ENCODE measurements around the gene RAP1GAP. TPM values are rescaled to one million over a fixed set of nuclear protein-coding genes. Genes with fewer than 3 reads are reported as not detected.
"Not testable (repeated sequence)": the region's sequence is repeated elsewhere in the genome, so short reads cannot be mapped to it uniquely, and the experiment has no call there.

RAP1GAP gene
- total RNA-seq, 2 experiments from 2014 or later: not detected

DNA sequence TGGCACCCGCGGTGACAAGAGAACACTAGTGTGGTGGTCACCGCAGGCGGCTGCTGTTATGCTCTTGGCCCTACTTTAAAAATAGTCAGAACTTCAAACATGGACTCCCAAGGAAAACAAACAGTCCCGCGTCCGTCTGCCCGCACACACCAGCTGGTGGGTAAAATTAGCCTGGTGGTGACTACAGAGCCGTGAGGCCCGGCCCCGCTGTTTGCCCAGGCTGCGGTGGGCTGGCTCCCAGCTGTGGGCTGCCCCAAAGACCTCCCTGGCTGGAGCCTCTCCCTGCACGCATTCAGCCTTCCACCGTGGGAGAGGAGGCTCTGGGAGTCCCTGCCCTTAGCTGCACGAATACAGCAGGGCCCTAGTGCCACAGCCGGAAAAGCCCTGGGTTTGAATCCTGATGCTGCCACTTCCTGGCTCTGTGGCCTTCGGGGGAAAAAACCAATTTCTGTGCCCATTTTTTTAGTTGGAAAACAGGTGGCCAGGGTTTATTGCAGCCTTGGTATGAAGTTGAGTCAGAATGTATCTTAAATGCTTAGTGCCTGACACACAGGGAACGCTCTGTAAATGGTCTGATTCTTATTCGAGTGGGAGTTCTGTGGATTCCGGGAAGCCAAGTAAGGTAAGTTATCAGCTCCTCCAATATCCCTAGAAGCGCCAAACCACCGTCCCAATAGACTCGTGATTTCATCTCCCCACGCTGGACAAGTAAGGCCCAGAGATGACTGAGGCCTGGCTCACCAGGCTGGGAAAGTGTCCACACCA, 101.7 kb downstream of the RAP1GAP start:
- H3K9me3 ChIP-seq (ENCODE audit: low read length): no peaks in the 10 kb centered on the region
- H3K4me2 ChIP-seq (ENCODE audit: low read length): no peak overlapping the region
- H3K79me2 ChIP-seq (ENCODE audit: insufficient read depth, low read depth, low read length): no peaks in the 10 kb centered on the region
- intact Hi-C loops (cut with micrococcal nuclease; ENCODE audit: unreplicated experiment): no loop called here
- BruUV-seq (replicated peaks): no TSS peak
- POLR2A ChIA-PET: no interaction called here
- CTCF ChIA-PET (ENCODE audit: unreplicated experiment): no interaction called here
- H3K36me3 ChIP-seq (ENCODE audit: insufficient read depth, low read length): no peaks in the 10 kb centered on the region
- no peak for TF ChIP-seq EZH2phosphoT487 (IDR thresholded peaks at IDR 0.05; ENCODE audit: borderline replicate concordance, low read depth, low read length)
- TF ChIP-seq, protein P1, sequence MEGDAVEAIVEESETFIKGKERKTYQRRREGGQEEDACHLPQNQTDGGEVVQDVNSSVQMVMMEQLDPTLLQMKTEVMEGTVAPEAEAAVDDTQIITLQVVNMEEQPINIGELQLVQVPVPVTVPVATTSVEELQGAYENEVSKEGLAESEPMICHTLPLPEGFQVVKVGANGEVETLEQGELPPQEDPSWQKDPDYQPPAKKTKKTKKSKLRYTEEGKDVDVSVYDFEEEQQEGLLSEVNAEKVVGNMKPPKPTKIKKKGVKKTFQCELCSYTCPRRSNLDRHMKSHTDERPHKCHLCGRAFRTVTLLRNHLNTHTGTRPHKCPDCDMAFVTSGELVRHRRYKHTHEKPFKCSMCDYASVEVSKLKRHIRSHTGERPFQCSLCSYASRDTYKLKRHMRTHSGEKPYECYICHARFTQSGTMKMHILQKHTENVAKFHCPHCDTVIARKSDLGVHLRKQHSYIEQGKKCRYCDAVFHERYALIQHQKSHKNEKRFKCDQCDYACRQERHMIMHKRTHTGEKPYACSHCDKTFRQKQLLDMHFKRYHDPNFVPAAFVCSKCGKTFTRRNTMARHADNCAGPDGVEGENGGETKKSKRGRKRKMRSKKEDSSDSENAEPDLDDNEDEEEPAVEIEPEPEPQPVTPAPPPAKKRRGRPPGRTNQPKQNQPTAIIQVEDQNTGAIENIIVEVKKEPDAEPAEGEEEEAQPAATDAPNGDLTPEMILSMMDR (conservative IDR thresholded peaks at IDR 0.05; ENCODE audit: low read length): no peak
- no peak for DNase-seq (ENCODE audit: low spot score)
- H3K27ac ChIP-seq (ENCODE audit: low read depth, low read length, poor library complexity, severe bottlenecking): no peak overlapping the region
- no peak overlapping the region for H2AFZ ChIP-seq (ENCODE audit: low read length)
- H3K4me1 ChIP-seq (ENCODE audit: insufficient read depth, low read length, poor library complexity, severe bottlenecking): no peaks in the 10 kb centered on the region
- no peak overlapping the region for H3K4me3 ChIP-seq (ENCODE audit: low read depth, low read length, poor library complexity, severe bottlenecking)
- no peaks in the 10 kb centered on the region for H4K20me1 ChIP-seq (ENCODE audit: insufficient read depth, low read length)
- no peaks in the 10 kb centered on the region for H3K9me2 ChIP-seq (ENCODE audit: insufficient read depth, low read length)

DNA sequence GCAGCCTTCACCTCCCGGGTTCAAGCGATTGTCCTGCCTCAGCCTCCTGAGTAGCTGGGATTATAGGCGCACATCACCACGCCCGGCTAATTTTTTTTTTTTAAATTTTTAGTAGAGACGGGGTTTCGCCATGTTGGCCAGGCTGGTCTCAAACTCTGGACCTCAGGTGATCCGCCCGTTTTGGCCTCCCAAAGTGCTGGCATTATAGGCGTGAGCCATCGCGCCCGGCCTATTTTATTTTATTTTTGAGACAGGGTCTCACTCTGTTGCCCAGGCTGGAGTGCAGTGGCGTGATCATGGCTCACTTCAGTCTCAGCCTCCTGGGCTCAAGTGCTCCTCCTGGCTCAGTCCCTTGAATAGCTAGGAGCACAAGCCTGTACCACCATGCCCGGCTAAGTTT, 102.8 kb downstream of the RAP1GAP start:
- H3K4me2 ChIP-seq (ENCODE audit: low read length); H3K9me3 ChIP-seq (ENCODE audit: low read length); H3K9me2 ChIP-seq (ENCODE audit: insufficient read depth, low read length); DNase-seq (ENCODE audit: low spot score); H3K27ac ChIP-seq (ENCODE audit: low read depth, low read length, poor library complexity, severe bottlenecking); H3K36me3 ChIP-seq (ENCODE audit: insufficient read depth, low read length); H3K4me1 ChIP-seq (ENCODE audit: insufficient read depth, low read length, poor library complexity, severe bottlenecking); H4K20me1 ChIP-seq (ENCODE audit: insufficient read depth, low read length); intact Hi-C loops (cut with micrococcal nuclease; ENCODE audit: unreplicated experiment); POLR2A ChIA-PET; H3K4me3 ChIP-seq (ENCODE audit: low read depth, low read length, poor library complexity, severe bottlenecking); CTCF ChIA-PET (ENCODE audit: unreplicated experiment); BruUV-seq (replicated peaks); H2AFZ ChIP-seq (ENCODE audit: low read length); H3K79me2 ChIP-seq (ENCODE audit: insufficient read depth, low read depth, low read length): not testable (repeated sequence)

DNA sequence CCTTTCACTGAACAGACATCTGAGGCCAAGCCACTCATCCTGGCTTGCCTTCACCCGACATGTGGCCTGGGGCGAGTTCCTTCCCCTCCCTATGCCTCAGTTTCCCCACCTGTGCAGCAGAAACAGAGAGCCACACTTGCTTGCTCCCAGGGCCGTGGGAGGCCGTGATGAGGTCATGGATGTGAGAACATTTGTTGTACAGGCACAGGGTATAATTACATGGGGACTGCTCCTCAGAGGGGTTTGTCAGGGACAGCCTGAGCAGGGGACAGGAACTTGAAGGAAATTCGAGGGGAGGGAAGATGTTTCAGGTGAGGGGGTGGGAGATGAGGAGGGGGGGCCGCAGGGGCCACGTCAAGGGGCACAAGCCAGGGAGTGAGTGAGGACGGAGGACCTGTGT, 103.9 kb downstream of the RAP1GAP start:
- no peak overlapping the region for H2AFZ ChIP-seq (ENCODE audit: low read length)
- TF ChIP-seq EZH2phosphoT487 (IDR thresholded peaks at IDR 0.05; ENCODE audit: borderline replicate concordance, low read depth, low read length): no peak
- TF ChIP-seq, protein P1 (conservative IDR thresholded peaks at IDR 0.05; ENCODE audit: low read length): no peak
- no peak overlapping the region for H3K4me2 ChIP-seq (ENCODE audit: low read length)
- no peaks in the 10 kb centered on the region for H3K36me3 ChIP-seq (ENCODE audit: insufficient read depth, low read length)
- intact Hi-C loops (cut with micrococcal nuclease; ENCODE audit: unreplicated experiment): no loop called here
- no peaks in the 10 kb centered on the region for H3K9me2 ChIP-seq (ENCODE audit: insufficient read depth, low read length)
- H3K79me2 ChIP-seq (ENCODE audit: insufficient read depth, low read depth, low read length): no peaks in the 10 kb centered on the region
- ChIA-PET CTCF (ENCODE audit: unreplicated experiment) (no interaction called here), POLR2A (no interaction called here)
- no TSS peak for BruUV-seq (replicated peaks)
- H3K27ac ChIP-seq (ENCODE audit: low read depth, low read length, poor library complexity, severe bottlenecking): no peak overlapping the region
- no peak for DNase-seq (ENCODE audit: low spot score)
- no peak overlapping the region for H3K4me3 ChIP-seq (ENCODE audit: low read depth, low read length, poor library complexity, severe bottlenecking)
- H3K9me3 ChIP-seq (ENCODE audit: low read length): no peaks in the 10 kb centered on the region
- H4K20me1 ChIP-seq (ENCODE audit: insufficient read depth, low read length): no peaks in the 10 kb centered on the region
- no peaks in the 10 kb centered on the region for H3K4me1 ChIP-seq (ENCODE audit: insufficient read depth, low read length, poor library complexity, severe bottlenecking)
